ENCODE results near the gene ZPLD1. TPM values are rescaled to one million over a fixed set of nuclear protein-coding genes. Genes with fewer than 3 reads are reported as not detected.

Gene ZPLD1
- total RNA-seq, 1 donor from 2014 or later, result 0.69 TPM

- no peak for DNase-seq (ENCODE audit: low read depth)
- no peak overlapping the region for H3K4me3 ChIP-seq (ENCODE audit: low read depth, low read length)
- no peak for TF ChIP-seq CTCF (conservative IDR thresholded peaks at IDR 0.05; ENCODE audit: low read depth, low read length)
Observed at GRCh38 chr3:102473648-102474047, 38.8 kb downstream of the ZPLD1 start.

GRCh38 chr3:102474207-102474606 lies 39.4 kb downstream of the ZPLD1 start:
- TF ChIP-seq CTCF (conservative IDR thresholded peaks at IDR 0.05; ENCODE audit: low read depth, low read length), result no peak
- no peak overlapping the region for H3K4me3 ChIP-seq (ENCODE audit: low read depth, low read length)
- no peak for DNase-seq (ENCODE audit: low read depth)

GRCh38 chr3:102476198-102476597 lies 41.4 kb downstream of the ZPLD1 start:
- TF ChIP-seq CTCF (conservative IDR thresholded peaks at IDR 0.05; ENCODE audit: low read depth, low read length), result no peak
- DNase-seq (ENCODE audit: low read depth), result no peak
- H3K4me3 ChIP-seq (ENCODE audit: low read depth, low read length), result no peak overlapping the region

GRCh38 chr3:102478160-102478559 lies 43.3 kb downstream of the ZPLD1 start:
- H3K4me3 ChIP-seq (ENCODE audit: low read depth, low read length), result no peak overlapping the region
- no peak for DNase-seq (ENCODE audit: low read depth)
- TF ChIP-seq CTCF (conservative IDR thresholded peaks at IDR 0.05; ENCODE audit: low read depth, low read length), result no peak

- TF ChIP-seq CTCF (conservative IDR thresholded peaks at IDR 0.05; ENCODE audit: low read depth, low read length), result no peak
- H3K4me3 ChIP-seq (ENCODE audit: low read depth, low read length), result no peak overlapping the region
- DNase-seq (ENCODE audit: low read depth), result no peak
Observed at GRCh38 chr3:102480139-102480538, 45.3 kb downstream of the ZPLD1 start.

GRCh38 chr3:102481050-102481449 lies 46.2 kb downstream of the ZPLD1 start:
- peak overlapping the region; percentile 17 for H3K4me3 ChIP-seq (ENCODE audit: low read depth, low read length)
- DNase-seq (ENCODE audit: low read depth), result peak; percentile 46
- no peak for TF ChIP-seq CTCF (conservative IDR thresholded peaks at IDR 0.05; ENCODE audit: low read depth, low read length)

- no peak for TF ChIP-seq CTCF (conservative IDR thresholded peaks at IDR 0.05; ENCODE audit: low read depth, low read length)
- no peak overlapping the region for H3K4me3 ChIP-seq (ENCODE audit: low read depth, low read length)
- DNase-seq (ENCODE audit: low read depth), result no peak
Observed at GRCh38 chr3:102483556-102483955, 48.7 kb downstream of the ZPLD1 start.
